OCI-LY1 (cell line): ENCODE results near the gene CLECL1.

Source experiments
- EZH2 ChIP-seq: fragments of 200-600 bp; sonication (generic), shearing (Covaris generic); IDR thresholded peaks from 2 replicates; pipeline ENCODE4 v1.8.0; 2017; ENCODE audit warnings: borderline replicate concordance, mixed run types, mild to moderate bottlenecking, antibody characterized with exemption, low read length, moderate library complexity, mixed read lengths
- TF ChIP-seq, protein P1 (sequence below): fragments of 200-600 bp; sonication (generic), shearing (Covaris generic); IDR thresholded peaks from 2 replicates; pipeline ENCODE4 v1.5.1; 2017; ENCODE audit warnings: mild to moderate bottlenecking, antibody characterized with exemption, low read length, moderate library complexity, mixed read lengths

DNA sequence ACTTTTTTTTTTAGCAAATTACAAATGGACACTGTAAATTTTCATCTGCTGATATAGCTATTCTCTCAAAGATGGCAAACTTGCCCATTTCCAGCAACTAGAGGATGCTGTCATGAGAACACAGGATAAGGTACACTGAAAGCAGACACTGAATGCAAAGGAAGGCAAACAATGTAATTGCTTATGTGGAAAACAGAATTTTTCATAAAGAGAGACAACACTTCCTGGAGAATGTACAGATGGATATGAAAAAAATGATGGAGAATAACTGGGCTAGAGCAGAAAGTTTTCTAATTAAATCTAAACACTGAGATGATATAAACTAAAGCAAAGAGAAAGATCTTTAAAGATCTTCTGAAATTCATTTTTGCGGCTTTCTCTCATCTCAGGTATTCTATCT is 27.2 kb upstream of the CLECL1 start:
- TF ChIP-seq, protein P1, sequence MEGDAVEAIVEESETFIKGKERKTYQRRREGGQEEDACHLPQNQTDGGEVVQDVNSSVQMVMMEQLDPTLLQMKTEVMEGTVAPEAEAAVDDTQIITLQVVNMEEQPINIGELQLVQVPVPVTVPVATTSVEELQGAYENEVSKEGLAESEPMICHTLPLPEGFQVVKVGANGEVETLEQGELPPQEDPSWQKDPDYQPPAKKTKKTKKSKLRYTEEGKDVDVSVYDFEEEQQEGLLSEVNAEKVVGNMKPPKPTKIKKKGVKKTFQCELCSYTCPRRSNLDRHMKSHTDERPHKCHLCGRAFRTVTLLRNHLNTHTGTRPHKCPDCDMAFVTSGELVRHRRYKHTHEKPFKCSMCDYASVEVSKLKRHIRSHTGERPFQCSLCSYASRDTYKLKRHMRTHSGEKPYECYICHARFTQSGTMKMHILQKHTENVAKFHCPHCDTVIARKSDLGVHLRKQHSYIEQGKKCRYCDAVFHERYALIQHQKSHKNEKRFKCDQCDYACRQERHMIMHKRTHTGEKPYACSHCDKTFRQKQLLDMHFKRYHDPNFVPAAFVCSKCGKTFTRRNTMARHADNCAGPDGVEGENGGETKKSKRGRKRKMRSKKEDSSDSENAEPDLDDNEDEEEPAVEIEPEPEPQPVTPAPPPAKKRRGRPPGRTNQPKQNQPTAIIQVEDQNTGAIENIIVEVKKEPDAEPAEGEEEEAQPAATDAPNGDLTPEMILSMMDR = no peak
- TF ChIP-seq EZH2 = no peak
